ENCODE data around the gene SMAD1. TPM values are rescaled to one million over a fixed set of nuclear protein-coding genes. Genes with fewer than 3 reads are reported as not detected.

The SMAD1 gene
- polyA plus RNA-seq, 1 experiment, result 64.7 TPM

DNA sequence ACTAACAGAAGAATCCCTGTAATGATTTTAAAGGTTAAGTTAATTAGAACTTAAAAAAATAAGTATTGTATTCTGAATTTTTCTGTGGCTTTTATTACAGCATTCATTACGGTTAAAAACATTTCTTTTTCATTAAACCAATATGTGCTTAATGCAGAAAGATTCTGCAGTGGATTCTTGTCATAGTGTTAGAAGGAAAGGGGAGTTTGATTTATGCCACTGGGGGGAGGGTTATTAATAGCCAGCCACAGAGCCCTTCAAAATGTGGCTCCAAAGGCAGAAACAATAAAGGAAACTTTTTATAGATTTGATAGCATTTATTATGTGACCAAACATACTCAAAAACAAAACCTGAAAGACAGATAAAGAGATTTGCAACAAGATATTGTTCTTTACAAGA is 9.1 kb downstream of the SMAD1 start:
- no peaks in the 10 kb centered on the region for H3K9me3 ChIP-seq (ENCODE audit: control insufficient read depth, insufficient read depth, low read length)
- no peak overlapping the region for H3K27ac ChIP-seq (ENCODE audit: low read depth, low read length)
- H3K4me3 ChIP-seq (ENCODE audit: low read depth, low read length), result no peak overlapping the region
- DNase-seq (ENCODE audit: low read depth, low spot score), result no peak
- TF ChIP-seq, protein P1, sequence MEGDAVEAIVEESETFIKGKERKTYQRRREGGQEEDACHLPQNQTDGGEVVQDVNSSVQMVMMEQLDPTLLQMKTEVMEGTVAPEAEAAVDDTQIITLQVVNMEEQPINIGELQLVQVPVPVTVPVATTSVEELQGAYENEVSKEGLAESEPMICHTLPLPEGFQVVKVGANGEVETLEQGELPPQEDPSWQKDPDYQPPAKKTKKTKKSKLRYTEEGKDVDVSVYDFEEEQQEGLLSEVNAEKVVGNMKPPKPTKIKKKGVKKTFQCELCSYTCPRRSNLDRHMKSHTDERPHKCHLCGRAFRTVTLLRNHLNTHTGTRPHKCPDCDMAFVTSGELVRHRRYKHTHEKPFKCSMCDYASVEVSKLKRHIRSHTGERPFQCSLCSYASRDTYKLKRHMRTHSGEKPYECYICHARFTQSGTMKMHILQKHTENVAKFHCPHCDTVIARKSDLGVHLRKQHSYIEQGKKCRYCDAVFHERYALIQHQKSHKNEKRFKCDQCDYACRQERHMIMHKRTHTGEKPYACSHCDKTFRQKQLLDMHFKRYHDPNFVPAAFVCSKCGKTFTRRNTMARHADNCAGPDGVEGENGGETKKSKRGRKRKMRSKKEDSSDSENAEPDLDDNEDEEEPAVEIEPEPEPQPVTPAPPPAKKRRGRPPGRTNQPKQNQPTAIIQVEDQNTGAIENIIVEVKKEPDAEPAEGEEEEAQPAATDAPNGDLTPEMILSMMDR (IDR thresholded peaks at IDR 0.05; ENCODE audit: low read depth, low read length), result no peak
- CTCF ChIA-PET, result no interaction called here
- no peaks in the 10 kb centered on the region for H3K27me3 ChIP-seq (ENCODE audit: control insufficient read depth, insufficient read depth, low read length)
- POLR2A ChIA-PET, result no interaction called here

DNA sequence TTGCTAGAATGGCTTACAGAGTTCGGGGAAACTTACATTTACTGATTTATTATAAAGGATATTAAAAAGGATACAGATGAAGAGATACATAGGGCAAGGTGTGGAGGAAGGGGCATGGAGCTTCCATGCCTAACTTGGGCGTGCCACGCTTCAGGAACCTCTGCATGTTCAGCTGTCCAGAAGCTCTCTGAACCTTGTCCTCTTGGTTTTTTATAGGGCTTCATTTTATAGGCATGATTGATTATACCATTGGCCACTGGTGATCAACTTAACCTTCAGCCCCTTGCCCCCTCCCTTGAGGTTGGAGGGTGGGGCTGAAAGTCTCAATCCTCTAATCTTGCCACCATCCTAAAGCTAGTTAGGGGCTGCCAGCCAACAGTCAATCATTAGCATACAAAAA is 10.7 kb downstream of the SMAD1 start:
- Histone ChIP-seq H3K4me3 (ENCODE audit: low read depth, low read length) (no peak overlapping the region), H3K9me3 (ENCODE audit: control insufficient read depth, insufficient read depth, low read length) (no peaks in the 10 kb centered on the region), H3K27me3 (ENCODE audit: control insufficient read depth, insufficient read depth, low read length) (no peaks in the 10 kb centered on the region), H3K27ac (ENCODE audit: low read depth, low read length) (no peak overlapping the region)
- TF ChIP-seq, protein P1 (IDR thresholded peaks at IDR 0.05; ENCODE audit: low read depth, low read length), result no peak
- POLR2A ChIA-PET, result no interaction called here
- CTCF ChIA-PET, result no interaction called here
- DNase-seq (ENCODE audit: low read depth, low spot score), result no peak

DNA sequence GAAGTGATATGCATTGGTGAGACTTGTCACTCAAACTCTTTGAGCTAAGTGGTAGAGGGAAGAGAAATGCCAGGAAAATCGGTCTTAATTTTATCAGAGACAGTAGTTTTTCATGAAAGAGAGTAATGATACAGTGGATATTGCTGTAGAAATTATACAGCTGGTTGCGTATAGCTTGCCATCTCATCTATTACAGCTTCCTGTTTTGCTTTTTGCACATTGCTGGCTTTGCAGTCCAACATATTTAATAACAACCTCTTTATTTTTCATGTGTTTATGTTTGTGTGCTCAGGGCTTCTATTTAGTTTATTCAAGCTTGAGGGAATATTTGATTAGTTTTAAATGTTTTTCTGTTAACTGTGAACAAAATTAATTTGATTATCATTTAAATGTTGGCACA is 11.5 kb downstream of the SMAD1 start:
- POLR2A ChIA-PET, result interaction anchor here (1.1 kb wide), 1 partner anchor 10 kb away, joined by 4 read pairs; no protein-coding TSS in a partner anchor
- TF ChIP-seq, protein P1 (IDR thresholded peaks at IDR 0.05; ENCODE audit: low read depth, low read length), result no peak
- no peaks in the 10 kb centered on the region for H3K9me3 ChIP-seq (ENCODE audit: control insufficient read depth, insufficient read depth, low read length)
- CTCF ChIA-PET, result interaction anchor here (1.6 kb wide), 1 partner anchor 64 kb away, joined by 8 read pairs; no protein-coding TSS in a partner anchor
- H3K4me3 ChIP-seq (ENCODE audit: low read depth, low read length), result no peak overlapping the region
- H3K27me3 ChIP-seq (ENCODE audit: control insufficient read depth, insufficient read depth, low read length), result no peaks in the 10 kb centered on the region
- no peak for DNase-seq (ENCODE audit: low read depth, low spot score)
- H3K27ac ChIP-seq (ENCODE audit: low read depth, low read length), result no peak overlapping the region

DNA sequence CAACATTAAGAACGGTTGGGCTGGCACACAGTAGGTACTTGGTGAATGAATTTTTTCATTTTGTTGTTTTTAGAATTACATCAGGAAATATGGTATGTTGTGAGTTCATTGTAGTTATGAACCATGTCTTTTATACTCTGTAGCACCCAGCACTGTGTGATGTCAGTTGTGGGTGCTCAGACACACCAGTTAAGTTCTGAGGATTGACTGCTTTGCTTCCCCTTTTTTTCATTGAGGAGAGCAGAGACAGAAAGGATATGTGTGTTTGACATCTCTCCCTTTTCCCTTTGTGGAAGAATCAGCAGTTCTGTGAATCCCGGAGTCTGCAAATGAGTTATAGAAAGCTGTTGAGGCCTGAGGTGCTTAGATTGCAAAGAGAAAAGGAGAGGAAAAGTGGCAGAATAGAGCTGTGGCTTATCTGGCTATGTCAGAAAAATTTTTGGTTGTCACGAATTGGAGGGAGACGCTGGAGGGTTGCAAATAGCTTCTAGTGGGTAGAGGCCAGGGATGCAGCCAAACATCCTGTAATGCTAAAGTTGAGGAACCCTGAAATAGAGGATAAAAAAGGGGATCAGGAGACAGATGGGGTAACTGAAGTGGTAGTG is 13.1 kb downstream of the SMAD1 start:
- ChIA-PET POLR2A (no interaction called here), CTCF (interaction anchor here (0.6 to 1.6 kb wide), 5 partner anchors 63 to 278 kb away, joined by 3 to 8 read pairs (median 5); no protein-coding TSS in a partner anchor)
- DNase-seq (ENCODE audit: low read depth, low spot score), result no peak
- H3K27ac ChIP-seq (ENCODE audit: low read depth, low read length), result no peak overlapping the region
- no peaks in the 10 kb centered on the region for H3K27me3 ChIP-seq (ENCODE audit: control insufficient read depth, insufficient read depth, low read length)
- H3K4me3 ChIP-seq (ENCODE audit: low read depth, low read length), result no peak overlapping the region
- H3K9me3 ChIP-seq (ENCODE audit: control insufficient read depth, insufficient read depth, low read length), result no peaks in the 10 kb centered on the region
- TF ChIP-seq, protein P1 (IDR thresholded peaks at IDR 0.05; ENCODE audit: low read depth, low read length), result no peak

DNA sequence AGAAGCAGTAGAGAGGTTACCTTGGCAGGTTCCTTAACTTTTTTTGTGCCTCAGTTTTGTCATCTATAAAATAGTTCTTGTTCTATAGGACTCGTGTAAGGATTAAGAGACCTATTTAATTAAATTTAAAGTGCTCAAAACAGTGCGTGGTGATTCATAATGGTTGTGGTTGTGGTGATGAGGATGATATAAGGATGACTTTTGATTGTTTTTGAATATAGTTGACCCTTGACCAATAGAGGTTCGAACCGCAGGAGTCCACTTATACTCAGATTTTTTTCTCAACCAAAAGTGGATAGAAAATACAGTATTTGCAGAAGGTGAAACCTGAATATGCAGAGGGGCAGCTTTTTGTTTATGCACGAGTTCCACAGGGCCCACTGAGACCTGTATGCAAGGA is 14.6 kb downstream of the SMAD1 start:
- DNase-seq (ENCODE audit: low read depth, low spot score), result no peak
- ChIA-PET POLR2A (no interaction called here), CTCF (interaction anchor here (1.4 kb wide), 1 partner anchor 61 kb away, joined by 4 read pairs; no protein-coding TSS in a partner anchor)
- no peak overlapping the region for H3K27ac ChIP-seq (ENCODE audit: low read depth, low read length)
- H3K4me3 ChIP-seq (ENCODE audit: low read depth, low read length), result no peak overlapping the region
- TF ChIP-seq, protein P1 (IDR thresholded peaks at IDR 0.05; ENCODE audit: low read depth, low read length), result no peak
- no peaks in the 10 kb centered on the region for H3K9me3 ChIP-seq (ENCODE audit: control insufficient read depth, insufficient read depth, low read length)
- no peaks in the 10 kb centered on the region for H3K27me3 ChIP-seq (ENCODE audit: control insufficient read depth, insufficient read depth, low read length)

Measured in AG04450 (cell line).